K562 (cell line): ENCODE results near the gene PYM1. TPM values are rescaled to one million over a fixed set of nuclear protein-coding genes. Genes with fewer than 3 reads are reported as not detected.
A peak's percentile ranks its signal among the peaks of the same experiment; 100 is the strongest.

Experiments
- ARNT ChIP-seq, 2 experiments: fragments of 450-650 bp; IDR thresholded peaks; 2 replicates each; pipeline ENCODE4 v1.6.1; 2016; ENCODE audit warnings: mild to moderate bottlenecking in 1 of 2
- ATF7 ChIP-seq: fragments of 450-650 bp; IDR thresholded peaks from 2 replicates; pipeline ENCODE4 v1.7.1; 2014; ENCODE audit warnings: mild to moderate bottlenecking, moderate library complexity
- BHLHE40 ChIP-seq: IDR thresholded peaks from 2 replicates; pipeline ENCODE4 v1.6.1; 2011; ENCODE audit warnings: low read length, improper control_type of control experiment
- CREB3L1 ChIP-seq: fragments of 450-650 bp; IDR thresholded peaks from 2 replicates; pipeline ENCODE4 v1.6.1; 2014; ENCODE audit warnings: low read depth, mild to moderate bottlenecking, moderate library complexity, borderline replicate concordance
- CREM ChIP-seq: IDR thresholded peaks from 2 replicates; pipeline ENCODE4 v1.6.1; 2014; ENCODE audit warnings: antibody characterized with exemption, low read depth
- CXXC5 ChIP-seq: fragments of 250-450 bp; sonication (Bioruptor Pico); IDR thresholded peaks from 2 replicates; pipeline ENCODE4 v1.8.0; 2022; ENCODE audit warnings: inconsistent platforms, mild to moderate bottlenecking, moderate library complexity
- ESRRA ChIP-seq: fragments of 450-650 bp; IDR thresholded peaks from 2 replicates; pipeline ENCODE4 v1.6.1; 2014; ENCODE audit warnings: low read depth, mild to moderate bottlenecking, moderate library complexity, borderline replicate concordance
- JUND ChIP-seq, 2 experiments: IDR thresholded peaks; 2 replicates in 1 of 2; 3 replicates in 1 of 2; pipeline ENCODE4 v1.6.1; 2011; ENCODE audit warnings: borderline replicate concordance in 2 of 2, low read depth in 2 of 2, low read length in 2 of 2, improper control_type of control experiment in 1 of 2, missing biosample characterization in 1 of 2, missing genetic modification characterization in 1 of 2, missing genetic modification reagents in 1 of 2
- KLF13 ChIP-seq: fragments of 450-650 bp; IDR thresholded peaks from 2 replicates; pipeline ENCODE4 v1.6.1; 2016; ENCODE audit warnings: missing genetic modification characterization, low read depth, mild to moderate bottlenecking, missing compliant biosample characterization, moderate library complexity, borderline replicate concordance
- MCM7 ChIP-seq, 2 experiments: fragments of 450-650 bp; IDR thresholded peaks; 2 replicates each; pipeline ENCODE4 v1.6.1; 2016 to 2018
- MTA3 ChIP-seq: fragments of 450-650 bp; formaldehyde crosslinking; IDR thresholded peaks from 2 replicates; pipeline ENCODE4 v1.6.1; 2017; ENCODE audit warnings: mild to moderate bottlenecking, borderline replicate concordance
- RUNX1 ChIP-seq: sonication (generic); IDR thresholded peaks from 2 replicates; pipeline ENCODE4 v1.6.1; 2016; ENCODE audit warnings: antibody characterized with exemption, low read depth
- SMARCC2 ChIP-seq: fragments of 450-650 bp; IDR thresholded peaks from 2 replicates; pipeline ENCODE4 v1.6.1; 2017; ENCODE audit warnings: antibody characterized with exemption, moderate library complexity, mild to moderate bottlenecking, low read depth
- SMC3 ChIP-seq: conservative IDR thresholded peaks from 2 replicates; pipeline ENCODE4 v1.6.1; 2011; ENCODE audit warnings: low read depth, low read length, improper control_type of control experiment; ENCODE audit not compliant: insufficient read depth
- SUPT5H ChIP-seq: fragments of 450-650 bp; IDR thresholded peaks from 2 replicates; pipeline ENCODE4 v1.6.1; 2016
- UBTF ChIP-seq, 2 experiments: IDR thresholded peaks; 2 replicates each; pipeline ENCODE4 v1.6.1; 2012; ENCODE audit warnings: improper control_type of control experiment in 2 of 2, low read depth in 2 of 2, low read length in 2 of 2, borderline replicate concordance in 1 of 2
- ZBTB33 ChIP-seq: sonication (generic); formaldehyde crosslinking; IDR thresholded peaks from 2 replicates; pipeline ENCODE4 v1.8.1; 2023; ENCODE audit warnings: mild to moderate bottlenecking, missing genetic modification reagents
- ZNF274 ChIP-seq: IDR thresholded peaks from 2 replicates; pipeline ENCODE4 v1.6.1; 2011; ENCODE audit warnings: low read depth, mild to moderate bottlenecking, low read length, moderate library complexity, borderline replicate concordance
- ZNF277 ChIP-seq: fragments of 250-450 bp; sonication (Bioruptor Pico); IDR thresholded peaks from 2 replicates; pipeline ENCODE4 v1.8.0; 2022; ENCODE audit warnings: inconsistent platforms, mild to moderate bottlenecking, moderate library complexity, borderline replicate concordance
- ZNF408 ChIP-seq: fragments of 250-450 bp; sonication (Bioruptor Pico); IDR thresholded peaks from 2 replicates; pipeline ENCODE4 v1.4.0; 2020; ENCODE audit warnings: low read depth, mild to moderate bottlenecking, moderate library complexity
- ZNF785 ChIP-seq: fragments of 250-450 bp; sonication (Bioruptor Pico); IDR thresholded peaks from 2 replicates; pipeline ENCODE4 v1.4.0; 2020; ENCODE audit warnings: mild to moderate bottlenecking
- polyA plus RNA-seq, 8 experiments: library from polyadenylated mRNA; depleted of rRNA in 4 of 8; stranded (reverse) in 5 of 8; unstranded in 3 of 8; fragments of >200 nt; fragmentation: Nextera tagmentation in 2 of 8; fragmentation: Illumina TruSeq in 1 of 8; extraction: Ambion mirVana in 2 of 8; extraction: Trizol in 1 of 8; gene quantifications; 2 replicates each; pipeline versions ENCODE4 v1.2.1 to v1.2.3, GENCODE V29; 2011 to 2014; ENCODE audit warnings: inconsistent platforms in 1 of 8, missing spikeins in 1 of 8
- total RNA-seq, 7 experiments: library from RNA; depleted of rRNA in 6 of 7; stranded (reverse); fragments of >200 nt in 6 of 7; fragmentation: Illumina TruSeq in 2 of 7; extraction: Trizol in 2 of 7; gene quantifications; 2 replicates each; pipeline versions ENCODE4 v1.2.1 to v1.2.3, GENCODE V29; 2011 to 2021; ENCODE audit warnings: low replicate concordance in 1 of 7

Gene PYM1
- total and polyA plus RNA-seq, 9 of the 15 experiments (the other 6 are each of a cell fraction or from before 2014, with no cell fraction given) = 29.0 to 51.3 (median 34.1) TPM

- peak; percentile 22; the same call in 1 of the 2 replicates for TF ChIP-seq KLF13
- peak; percentile 53; the same call in 1 of the 2 replicates for TF ChIP-seq ATF7
- TF ChIP-seq SMC3 = peak; percentile 71
- no peak for TF ChIP-seq SMARCC2
- no peak for TF ChIP-seq ZBTB33 (CRISPR knock-in tag)
- no peak for TF ChIP-seq ZNF274
- peak; percentile 48; the same call in 1 of the 2 replicates for TF ChIP-seq MTA3
- peak; percentile 58; the same call in 1 of the 2 replicates for TF ChIP-seq ESRRA
- no peak for TF ChIP-seq ZNF785 (CRISPR knock-in tag)
- TF ChIP-seq MCM7 (IDR thresholded peaks at IDR 0.05) = no peak
- 0 out of 2 replicates have a peak, but pooled peaks have one; percentile 24 for TF ChIP-seq CREB3L1
- TF ChIP-seq CXXC5 (CRISPR knock-in tag) = peak; percentile 23; the same call in 1 of the 2 replicates
- TF ChIP-seq BHLHE40 = no peak; the same call in 1 of the 2 replicates
- no peak for TF ChIP-seq RUNX1
- TF ChIP-seq UBTF (IDR thresholded peaks at IDR 0.05; ENCODE audit: borderline replicate concordance in 1 of 2, low read depth in 2 of 2, low read length in 2 of 2) = peak in 1 of 2 experiments; percentile 55; a peak in 1 of 4 replicates
- TF ChIP-seq SUPT5H = no peak
- TF ChIP-seq JUND (IDR thresholded peaks at IDR 0.05; ENCODE audit: borderline replicate concordance, low read depth, low read length) = peak; percentile 58
- peak; percentile 55; the same call in 2 of the 3 replicates for TF ChIP-seq JUND (tag; IDR thresholded peaks at IDR 0.05; ENCODE audit: borderline replicate concordance, low read depth, low read length)
- TF ChIP-seq CREM = peak; percentile 45; the same call in 1 of the 2 replicates
- TF ChIP-seq ZNF277 (CRISPR knock-in tag) = no peak
- TF ChIP-seq ZNF408 (CRISPR knock-in tag) = no peak
- no peak for TF ChIP-seq ARNT (IDR thresholded peaks at IDR 0.05)
Measured at GRCh38 chr12:55940065-55940732, 12.5 kb upstream of the PYM1 start (continued).
